GM12892 (cell line): ENCODE data around the gene NKG7.

Source experiments
- POLR2A ChIP-seq: IDR thresholded peaks from 2 replicates; pipeline ENCODE4 v1.6.1; 2011; ENCODE audit warnings: low read depth, low read length, control low read depth
- TAF1 ChIP-seq: IDR thresholded peaks from 2 replicates; pipeline ENCODE4 v1.6.1; 2011; ENCODE audit warnings: low read depth, mild to moderate bottlenecking, control low read depth, low read length, borderline replicate concordance

GRCh38 chr19:51354103-51354741, 18.2 kb downstream of the NKG7 start:
- TF ChIP-seq POLR2A, result no peak
- TF ChIP-seq TAF1, result no peak
